Type B pancreatic cell (in vitro differentiated cells): ENCODE measurements around the gene GRK3. TPM values are rescaled to one million over a fixed set of nuclear protein-coding genes. Genes with fewer than 3 reads are reported as not detected.

ENCODE experiments used
- DNase-seq: peaks from one replicate; pipeline ENCODE4 v3.0.0; 2021; ENCODE audit warnings: mixed read lengths; ENCODE audit not compliant: unreplicated experiment; ENCODE audit errors: extremely low spot score
- H3K27ac Mint-ChIP-seq: 2 replicates; pipeline ENCODE4 v1.8.0; 2021; ENCODE audit warnings: mild to moderate bottlenecking, mixed read lengths
- H3K27me3 Mint-ChIP-seq: 2 replicates; pipeline ENCODE4 v1.8.0; 2021; ENCODE audit warnings: mixed read lengths
- H3K36me3 Mint-ChIP-seq: 2 replicates; pipeline ENCODE4 v1.8.0; 2021; ENCODE audit warnings: mixed read lengths
- H3K4me1 Mint-ChIP-seq: one replicate; pipeline ENCODE4 v1.8.0; 2021; ENCODE audit warnings: mixed read lengths; ENCODE audit not compliant: unreplicated experiment
- H3K4me3 Mint-ChIP-seq: 2 replicates; pipeline ENCODE4 v1.8.0; 2021; ENCODE audit warnings: mild to moderate bottlenecking, mixed read lengths
- H3K9me3 Mint-ChIP-seq: 2 replicates; pipeline ENCODE4 v1.8.0; 2021; ENCODE audit warnings: mixed read lengths
- CTCF ChIP-seq: fragments of 200-600 bp; sonication (generic); conservative IDR thresholded peaks from 2 replicates; pipeline ENCODE4 v1.5.0; 2021; ENCODE audit warnings: antibody characterized with exemption, mild to moderate bottlenecking
- total RNA-seq: library from RNA; stranded (reverse); gene quantifications from 2 replicates; pipeline ENCODE4 v1.2.1, GENCODE V29; 2021; ENCODE audit warnings: low replicate concordance

GRK3 gene
- total RNA-seq, 1 donor from 2014 or later, result 14.0 TPM

- Mint-ChIP-seq H3K4me3 (no peak overlapping the region), H3K4me1 (no peaks in the 10 kb centered on the region), H3K36me3 (no peaks in the 10 kb centered on the region), H3K27me3 (peaks cover 30% of the 10 kb centered on the region), H3K27ac (no peak overlapping the region), H3K9me3 (no peaks in the 10 kb centered on the region)
- no peak for DNase-seq
- no peak for TF ChIP-seq CTCF
Observed at GRCh38 chr22:25748704-25749103, 184.2 kb downstream of the GRK3 start.

GRCh38 chr22:25749420-25750169, 185.1 kb downstream of the GRK3 start:
- DNase-seq, result no peak
- H3K4me3 Mint-ChIP-seq, result no peak overlapping the region
- no peak overlapping the region for H3K27ac Mint-ChIP-seq
- H3K27me3 Mint-ChIP-seq, result peaks cover 33% of the 10 kb centered on the region
- no peaks in the 10 kb centered on the region for H3K36me3 Mint-ChIP-seq
- no peaks in the 10 kb centered on the region for H3K9me3 Mint-ChIP-seq
- H3K4me1 Mint-ChIP-seq, result no peaks in the 10 kb centered on the region
- no peak for TF ChIP-seq CTCF

GRCh38 chr22:25750569-25751173, 186.2 kb downstream of the GRK3 start:
- TF ChIP-seq CTCF, result no peak
- Mint-ChIP-seq H3K27me3 (peaks cover 29% of the 10 kb centered on the region), H3K4me3 (no peak overlapping the region), H3K27ac (peak overlapping the region; percentile 29), H3K4me1 (no peaks in the 10 kb centered on the region), H3K36me3 (no peaks in the 10 kb centered on the region), H3K9me3 (no peaks in the 10 kb centered on the region)
- no peak for DNase-seq

GRCh38 chr22:25751174-25751581, 186.7 kb downstream of the GRK3 start:
- no peak for TF ChIP-seq CTCF
- no peak overlapping the region for H3K27ac Mint-ChIP-seq
- H3K36me3 Mint-ChIP-seq, result no peaks in the 10 kb centered on the region
- peaks cover 29% of the 10 kb centered on the region for H3K27me3 Mint-ChIP-seq
- no peak overlapping the region for H3K4me3 Mint-ChIP-seq
- no peaks in the 10 kb centered on the region for H3K4me1 Mint-ChIP-seq
- no peaks in the 10 kb centered on the region for H3K9me3 Mint-ChIP-seq
- no peak for DNase-seq

- no peak overlapping the region for H3K27ac Mint-ChIP-seq
Observed at GRCh38 chr22:25752615-25753214, 188.2 kb downstream of the GRK3 start.

More at GRCh38 chr22:25752615-25753214, 188.2 kb downstream of the GRK3 start:
- peaks cover 27% of the 10 kb centered on the region for H3K27me3 Mint-ChIP-seq
- no peak for TF ChIP-seq CTCF
- H3K36me3 Mint-ChIP-seq, result no peaks in the 10 kb centered on the region
- DNase-seq, result no peak
- H3K9me3 Mint-ChIP-seq, result no peaks in the 10 kb centered on the region
- no peaks in the 10 kb centered on the region for H3K4me1 Mint-ChIP-seq
- H3K4me3 Mint-ChIP-seq, result no peak overlapping the region
